ENCODE measurements around the gene RPL36. TPM values are rescaled to one million over a fixed set of nuclear protein-coding genes. Genes with fewer than 3 reads are reported as not detected.

The RPL36 gene
- total and polyA plus RNA-seq, 2 donors (not counting 3 experiments of a cell fraction or from before 2014, with no cell fraction given) = 1,033 to 1,084 TPM

DNA sequence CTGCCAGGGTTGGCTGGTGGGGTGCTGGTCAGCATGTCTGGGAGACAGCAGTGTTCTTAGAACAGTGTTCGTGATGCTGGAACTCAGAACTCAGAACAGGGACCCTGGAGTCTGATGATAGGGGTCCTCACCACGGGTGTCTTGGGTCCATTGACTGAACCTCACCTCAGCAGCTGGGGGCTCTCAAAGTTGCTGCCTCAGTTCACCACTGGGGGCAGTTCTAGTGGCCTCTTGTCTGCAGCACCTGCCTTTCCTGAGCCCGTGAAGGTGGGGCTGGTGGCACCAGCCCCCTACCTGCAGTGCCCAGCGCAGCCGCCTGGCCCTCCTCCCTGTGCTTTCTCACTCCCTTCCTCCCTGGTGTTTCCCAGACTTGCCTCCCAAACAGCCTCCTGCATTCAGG, 38.7 kb upstream of the RPL36 start:
- Histone ChIP-seq H3K9me3 (replicated peaks; ENCODE audit: control insufficient read depth, insufficient read depth, low read length) (no peaks in the 10 kb centered on the region), H3K4me2 (ENCODE audit: insufficient read depth, low read length) (no peak overlapping the region), H4K20me1 (replicated peaks; ENCODE audit: control insufficient read depth, extremely low read depth, insufficient read depth, low read length) (no peaks in the 10 kb centered on the region), H3K27me3 (ENCODE audit: control insufficient read depth in 2 of 2, insufficient read depth in 2 of 2, low read length in 2 of 2) (no peaks in the 10 kb centered on the region), H3K9me1 (replicated peaks; ENCODE audit: control insufficient read depth, extremely low read depth, insufficient read depth, low read length) (no peaks in the 10 kb centered on the region), H3K27ac (ENCODE audit: insufficient read depth, low read depth, low read length) (no peak overlapping the region), H3K79me2 (ENCODE audit: control insufficient read depth, insufficient read depth, low read length) (peaks cover 14% of the 10 kb centered on the region), H2AFZ (ENCODE audit: low read depth, low read length) (no peak overlapping the region), H3K4me1 (ENCODE audit: control insufficient read depth, extremely low read depth, insufficient read depth, low read length) (no peaks in the 10 kb centered on the region), H3K4me3 (replicated peaks in 1 of 3; ENCODE audit: insufficient read depth in 1 of 3, low read depth in 1 of 3, low read length in 3 of 3) (no peak overlapping the region), H3K9ac (replicated peaks; ENCODE audit: extremely low read depth, insufficient read depth, low read length) (no peak overlapping the region), H3K36me3 (ENCODE audit: control insufficient read depth in 2 of 2, extremely low read depth in 1 of 2, insufficient read depth in 2 of 2, low read length in 2 of 2) (peaks cover 19 to 46% of the 10 kb centered on the region in 2 experiments)
- BruUV-seq (replicated peaks) = no TSS peak
- FAIRE-seq (no peak), DNase-seq (ENCODE audit: low read depth, low spot score) (no peak)
- CTCF ChIA-PET = no interaction called here
- POLR2A ChIA-PET = no interaction called here
- dilution Hi-C loops (cut with MboI; ENCODE audit: extremely low pct_ligation_motif_present, low sequenced_read_pairs) = no loop called here
- TF ChIP-seq MYC (IDR thresholded peaks at IDR 0.05; ENCODE audit: low read depth, low read length) = no peak
- TF ChIP-seq POLR2AphosphoS5 (IDR thresholded peaks at IDR 0.05; ENCODE audit: insufficient read depth, low read depth, low read length) = no peak
- TF ChIP-seq CTCF (IDR thresholded peaks at IDR 0.05; ENCODE audit: extremely low read depth in 1 of 2, insufficient read depth in 1 of 2, low read depth in 1 of 2, low read length in 2 of 2) = no peak
- no peak for TF ChIP-seq FOS (IDR thresholded peaks at IDR 0.05; ENCODE audit: borderline replicate concordance, insufficient read depth, low read length)
- intact Hi-C loops (cut with micrococcal nuclease) = no loop called here

GRCh38 chr19:5652261-5652660, 37.8 kb upstream of the RPL36 start:
- peaks cover 6% of the 10 kb centered on the region for H3K79me2 ChIP-seq (ENCODE audit: control insufficient read depth, insufficient read depth, low read length)
- ChIA-PET POLR2A (no interaction called here), CTCF (no interaction called here)
- no peaks in the 10 kb centered on the region for H3K9me1 ChIP-seq (replicated peaks; ENCODE audit: control insufficient read depth, extremely low read depth, insufficient read depth, low read length)
- no peaks in the 10 kb centered on the region for H4K20me1 ChIP-seq (replicated peaks; ENCODE audit: control insufficient read depth, extremely low read depth, insufficient read depth, low read length)
- no peak overlapping the region for H3K4me3 ChIP-seq (replicated peaks in 1 of 3; ENCODE audit: insufficient read depth in 1 of 3, low read depth in 1 of 3, low read length in 3 of 3)
- H3K27ac ChIP-seq (ENCODE audit: insufficient read depth, low read depth, low read length) = no peak overlapping the region
- H3K9me3 ChIP-seq (replicated peaks; ENCODE audit: control insufficient read depth, insufficient read depth, low read length) = no peaks in the 10 kb centered on the region
- no TSS peak for BruUV-seq (replicated peaks)
- no peaks in the 10 kb centered on the region for H3K27me3 ChIP-seq (ENCODE audit: control insufficient read depth in 2 of 2, insufficient read depth in 2 of 2, low read length in 2 of 2)
- H3K9ac ChIP-seq (replicated peaks; ENCODE audit: extremely low read depth, insufficient read depth, low read length) = no peak overlapping the region
- TF ChIP-seq POLR2A (IDR thresholded peaks at IDR 0.05; ENCODE audit: low read depth, low read length) = no peak
- no peak for TF ChIP-seq FOS (IDR thresholded peaks at IDR 0.05; ENCODE audit: borderline replicate concordance, insufficient read depth, low read length)
- TF ChIP-seq CTCF (IDR thresholded peaks at IDR 0.05; ENCODE audit: extremely low read depth in 1 of 2, insufficient read depth in 1 of 2, low read depth in 1 of 2, low read length in 2 of 2) = no peak
- peaks cover 19 to 43% of the 10 kb centered on the region in 2 experiments for H3K36me3 ChIP-seq (ENCODE audit: control insufficient read depth in 2 of 2, extremely low read depth in 1 of 2, insufficient read depth in 2 of 2, low read length in 2 of 2)
- intact Hi-C loops (cut with micrococcal nuclease) (no loop called here), dilution Hi-C loops (cut with MboI; ENCODE audit: extremely low pct_ligation_motif_present, low sequenced_read_pairs) (no loop called here)
- H3K4me2 ChIP-seq (ENCODE audit: insufficient read depth, low read length) = no peak overlapping the region
- H2AFZ ChIP-seq (ENCODE audit: low read depth, low read length) = no peak overlapping the region
- no peaks in the 10 kb centered on the region for H3K4me1 ChIP-seq (ENCODE audit: control insufficient read depth, extremely low read depth, insufficient read depth, low read length)
- no peak for DNase-seq (ENCODE audit: low read depth, low spot score)
- no peak for FAIRE-seq
